Measurements from ENCODE around the gene VSTM2B. TPM values are rescaled to one million over a fixed set of nuclear protein-coding genes. Genes with fewer than 3 reads are reported as not detected.

Gene VSTM2B
- total RNA-seq, 1 donor from 2014 or later, result not detected

GRCh38 chr19:29593869-29594268 is 68.1 kb downstream of the VSTM2B start:
- no peak for TF ChIP-seq EZH2 (IDR thresholded peaks at IDR 0.05)
- TF ChIP-seq EZH2phosphoT487 (IDR thresholded peaks at IDR 0.05), result no peak
- no peak for TF ChIP-seq CTCF (IDR thresholded peaks at IDR 0.05)
- H4K20me1 ChIP-seq (ENCODE audit: low read depth), result no peaks in the 10 kb centered on the region
- no peaks in the 10 kb centered on the region for H3K36me3 ChIP-seq
- peaks cover 6% of the 10 kb centered on the region for H3K9me3 Mint-ChIP-seq
- H3F3A ChIP-seq (ENCODE audit: low read depth), result peaks cover 5% of the 10 kb centered on the region
- H3K27ac ChIP-seq, result no peak overlapping the region
- H3K27ac Mint-ChIP-seq, result no peak overlapping the region
- no peaks in the 10 kb centered on the region for H3K36me3 Mint-ChIP-seq
- H3K4me3 Mint-ChIP-seq, result no peak overlapping the region
- H3K4me2 ChIP-seq, result no peak overlapping the region
- no peak overlapping the region for H3K4me3 ChIP-seq
- H3K9me3 ChIP-seq (ENCODE audit: low read depth), result no peaks in the 10 kb centered on the region
- peaks cover 52% of the 10 kb centered on the region for H3K27me3 ChIP-seq
- no peak overlapping the region for H3K9ac ChIP-seq
- H3K4me1 ChIP-seq, result peaks cover 12% of the 10 kb centered on the region
- H3K4me1 Mint-ChIP-seq, result peaks cover 17% of the 10 kb centered on the region
- H3K79me2 ChIP-seq (ENCODE audit: low read depth), result no peaks in the 10 kb centered on the region
- DNase-seq (ENCODE audit: low spot score), result no peak
- no peak overlapping the region for H2AFZ ChIP-seq (replicated peaks)
- H3K27me3 Mint-ChIP-seq (ENCODE audit: insufficient read depth, low read depth), result peaks cover 27% of the 10 kb centered on the region

GRCh38 chr19:29596080-29596727 is 70.4 kb downstream of the VSTM2B start:
- Mint-ChIP-seq H3K4me3 (no peak overlapping the region), H3K27me3 (ENCODE audit: insufficient read depth, low read depth) (peaks cover 21% of the 10 kb centered on the region), H3K9me3 (no peaks in the 10 kb centered on the region), H3K36me3 (no peaks in the 10 kb centered on the region), H3K27ac (no peak overlapping the region), H3K4me1 (peaks cover 17% of the 10 kb centered on the region)
- Histone ChIP-seq H3K4me2 (peak overlapping the region; percentile 49), H3F3A (ENCODE audit: low read depth) (peaks cover 5% of the 10 kb centered on the region), H2AFZ (replicated peaks) (no peak overlapping the region), H3K36me3 (no peaks in the 10 kb centered on the region), H3K9ac (no peak overlapping the region), H3K79me2 (ENCODE audit: low read depth) (no peaks in the 10 kb centered on the region), H3K9me3 (ENCODE audit: low read depth) (no peaks in the 10 kb centered on the region), H3K27me3 (peaks cover 49% of the 10 kb centered on the region), H3K4me3 (no peak overlapping the region), H3K4me1 (peaks cover 12% of the 10 kb centered on the region), H3K27ac (no peak overlapping the region), H4K20me1 (ENCODE audit: low read depth) (no peaks in the 10 kb centered on the region)
- DNase-seq (ENCODE audit: low spot score), result no peak
- no peak for TF ChIP-seq EZH2 (IDR thresholded peaks at IDR 0.05)
- TF ChIP-seq CTCF (IDR thresholded peaks at IDR 0.05), result no peak
- no peak for TF ChIP-seq EZH2phosphoT487 (IDR thresholded peaks at IDR 0.05)

GRCh38 chr19:29596885-29597525 is 71.2 kb downstream of the VSTM2B start:
- H3K4me1 ChIP-seq, result peaks cover 12% of the 10 kb centered on the region
- H3K27me3 ChIP-seq, result peaks cover 41% of the 10 kb centered on the region
- peak; percentile 67 for TF ChIP-seq CTCF (IDR thresholded peaks at IDR 0.05)
- no peak for TF ChIP-seq EZH2phosphoT487 (IDR thresholded peaks at IDR 0.05)
- no peaks in the 10 kb centered on the region for H3K36me3 ChIP-seq
- H3K9me3 ChIP-seq (ENCODE audit: low read depth), result no peaks in the 10 kb centered on the region
- no peak overlapping the region for H3K4me3 ChIP-seq
- H3K79me2 ChIP-seq (ENCODE audit: low read depth), result no peaks in the 10 kb centered on the region
- Mint-ChIP-seq H3K27ac (no peak overlapping the region), H3K4me3 (no peak overlapping the region), H3K9me3 (no peaks in the 10 kb centered on the region), H3K4me1 (peaks cover 17% of the 10 kb centered on the region), H3K36me3 (no peaks in the 10 kb centered on the region), H3K27me3 (ENCODE audit: insufficient read depth, low read depth) (peaks cover 18% of the 10 kb centered on the region)
- no peaks in the 10 kb centered on the region for H4K20me1 ChIP-seq (ENCODE audit: low read depth)
- no peak overlapping the region for H3K4me2 ChIP-seq
- H3K27ac ChIP-seq, result no peak overlapping the region
- no peak overlapping the region for H3K9ac ChIP-seq
- no peak overlapping the region for H2AFZ ChIP-seq (replicated peaks)
- DNase-seq (ENCODE audit: low spot score), result peak; percentile 59
- peaks cover 5% of the 10 kb centered on the region for H3F3A ChIP-seq (ENCODE audit: low read depth)
